Peyer's patch (tissue), 4 donors: ENCODE data around the gene DIS3L2. TPM values are rescaled to one million over a fixed set of nuclear protein-coding genes. Genes with fewer than 3 reads are reported as not detected.

ENCODE experiments used
- DNase-seq, 3 donors: peaks; one replicate each; pipeline ENCODE4 v3.0.0-alpha.2; 2017 to 2019
- H3K27ac ChIP-seq, 4 donors: fragments of 200-600 bp; sonication (generic); one replicate each; pipeline ENCODE4 v1.5.1; 2016 to 2019
- H3K27me3 ChIP-seq, 2 donors: fragments of 200-600 bp; sonication (generic); one replicate each; pipeline ENCODE4 v1.5.1; 2019
- H3K36me3 ChIP-seq, 3 donors: fragments of 200-600 bp; sonication (generic); one replicate each; pipeline ENCODE4 v1.5.1; 2016 to 2019
- H3K4me1 ChIP-seq, 4 donors: fragments of 200-600 bp; sonication (generic); one replicate each; pipeline ENCODE4 v1.5.1; 2016 to 2019
- H3K4me3 ChIP-seq, 4 donors: fragments of 200-600 bp; sonication (generic); 1 replicate in 3 of 4; 2 replicates in 1 of 4; pipeline ENCODE4 v1.5.1; 2016 to 2019; ENCODE audit warnings: mild to moderate bottlenecking in 1 of 4
- H3K9me3 ChIP-seq, 4 donors: fragments of 200-600 bp; sonication (generic); one replicate each; pipeline ENCODE4 v1.5.1; 2016 to 2019; ENCODE audit warnings: mild to moderate bottlenecking in 1 of 4
- POLR2A ChIP-seq, 2 donors: fragments of 450-650 bp; IDR thresholded peaks; one replicate each; pipeline ENCODE4 v1.5.1; 2017; ENCODE audit warnings: antibody characterized with exemption in 2 of 2, mild to moderate bottlenecking in 2 of 2, moderate library complexity in 2 of 2
- total RNA-seq, 4 donors: library from RNA; depleted of rRNA; stranded (reverse); fragments of >200 nt; gene quantifications; one replicate each; pipeline ENCODE4 v1.1.0, GENCODE V29; 2016
- TF ChIP-seq, protein P1 (sequence below), 6 experiments: fragments of 450-650 bp in 4 of 6; fragments of 200-600 bp in 2 of 6; sonication (generic) in 1 of 6; IDR thresholded peaks; one replicate each; pipeline ENCODE4 v1.5.1; 2017 to 2019; ENCODE audit warnings: antibody characterized with exemption in 6 of 6, mild to moderate bottlenecking in 3 of 6, moderate library complexity in 1 of 6

The DIS3L2 gene
- total RNA-seq, 4 donors from 2014 or later: 26.4 to 147 (median 58.3) TPM

DNA sequence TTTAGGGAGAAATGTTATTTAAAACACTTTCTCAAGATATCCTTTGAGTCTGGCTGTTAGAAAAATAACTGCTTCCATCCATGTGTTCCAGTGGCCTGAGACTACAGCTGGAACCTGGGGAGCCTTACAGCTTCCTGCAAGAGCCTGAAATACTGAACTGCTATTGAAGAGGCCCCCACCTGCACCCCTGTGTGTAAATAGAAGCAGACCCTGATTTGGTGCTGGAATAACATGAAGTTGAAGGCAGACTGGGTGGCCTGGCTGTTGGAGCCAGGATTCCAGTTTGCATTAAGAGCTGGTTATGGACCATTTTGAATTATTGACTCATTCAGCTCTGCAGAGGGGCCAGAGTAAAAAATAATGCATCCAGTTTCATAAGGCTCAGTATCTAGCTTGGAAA, 61.9 kb downstream of the DIS3L2 start:
- Histone ChIP-seq H3K4me3 (no peak overlapping the region), H3K4me1 (no peaks in the 10 kb centered on the region), H3K27ac (no peak overlapping the region), H3K27me3 (no peaks in the 10 kb centered on the region), H3K9me3 (no peaks in the 10 kb centered on the region), H3K36me3 (peaks cover 0 to 20% (median 0%) of the 10 kb centered on the region in 3 donors)
- DNase-seq: no peak
- TF ChIP-seq POLR2A (IDR thresholded peaks at IDR 0.05): no peak
- TF ChIP-seq, protein P1, sequence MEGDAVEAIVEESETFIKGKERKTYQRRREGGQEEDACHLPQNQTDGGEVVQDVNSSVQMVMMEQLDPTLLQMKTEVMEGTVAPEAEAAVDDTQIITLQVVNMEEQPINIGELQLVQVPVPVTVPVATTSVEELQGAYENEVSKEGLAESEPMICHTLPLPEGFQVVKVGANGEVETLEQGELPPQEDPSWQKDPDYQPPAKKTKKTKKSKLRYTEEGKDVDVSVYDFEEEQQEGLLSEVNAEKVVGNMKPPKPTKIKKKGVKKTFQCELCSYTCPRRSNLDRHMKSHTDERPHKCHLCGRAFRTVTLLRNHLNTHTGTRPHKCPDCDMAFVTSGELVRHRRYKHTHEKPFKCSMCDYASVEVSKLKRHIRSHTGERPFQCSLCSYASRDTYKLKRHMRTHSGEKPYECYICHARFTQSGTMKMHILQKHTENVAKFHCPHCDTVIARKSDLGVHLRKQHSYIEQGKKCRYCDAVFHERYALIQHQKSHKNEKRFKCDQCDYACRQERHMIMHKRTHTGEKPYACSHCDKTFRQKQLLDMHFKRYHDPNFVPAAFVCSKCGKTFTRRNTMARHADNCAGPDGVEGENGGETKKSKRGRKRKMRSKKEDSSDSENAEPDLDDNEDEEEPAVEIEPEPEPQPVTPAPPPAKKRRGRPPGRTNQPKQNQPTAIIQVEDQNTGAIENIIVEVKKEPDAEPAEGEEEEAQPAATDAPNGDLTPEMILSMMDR (IDR thresholded peaks at IDR 0.05): no peak

DNA sequence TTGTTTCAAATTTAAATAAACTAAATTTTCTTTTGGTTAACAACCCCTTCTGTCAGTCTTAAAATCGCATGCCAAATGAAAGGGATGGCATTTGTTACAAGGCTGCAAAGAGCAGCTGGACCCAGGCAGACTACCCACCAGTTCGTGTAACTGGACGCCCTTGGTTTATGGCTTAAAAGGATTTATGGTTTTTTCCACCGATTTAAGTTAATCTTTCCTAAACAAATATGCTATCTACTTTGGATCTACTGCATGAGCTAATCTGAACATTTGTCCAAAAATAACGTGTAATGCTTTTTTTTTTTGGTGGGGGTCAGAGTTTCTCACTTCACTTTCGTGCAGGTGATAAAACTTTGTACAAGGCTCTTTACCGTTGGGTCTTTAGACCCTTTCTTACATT, 62.9 kb downstream of the DIS3L2 start:
- Histone ChIP-seq H3K4me1 (no peaks in the 10 kb centered on the region), H3K9me3 (no peaks in the 10 kb centered on the region), H3K36me3 (peaks cover 0 to 20% (median 0%) of the 10 kb centered on the region in 3 donors), H3K27ac (no peak overlapping the region), H3K27me3 (no peaks in the 10 kb centered on the region), H3K4me3 (no peak overlapping the region)
- TF ChIP-seq, protein P1 (IDR thresholded peaks at IDR 0.05): no peak
- no peak for TF ChIP-seq POLR2A (IDR thresholded peaks at IDR 0.05)
- no peak for DNase-seq

DNA sequence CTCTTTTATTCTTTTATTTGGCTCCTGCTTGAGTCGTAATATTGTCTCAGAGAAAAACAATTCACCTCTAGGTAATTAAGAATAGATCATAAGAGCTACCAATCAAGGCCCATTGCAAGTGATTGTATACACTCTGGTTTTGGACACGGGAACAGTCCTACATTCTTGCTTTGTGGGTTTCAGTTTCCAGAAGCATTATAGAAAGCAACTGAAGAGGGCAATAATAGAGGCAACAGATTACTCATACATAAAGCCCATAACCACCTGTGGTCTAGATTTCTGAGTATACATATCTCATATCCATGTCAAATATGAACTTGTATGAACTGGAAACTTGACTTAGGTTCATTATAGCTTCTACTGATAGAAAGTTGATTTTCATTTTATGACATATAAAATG, 65.4 kb downstream of the DIS3L2 start:
- Histone ChIP-seq H3K9me3 (no peaks in the 10 kb centered on the region), H3K4me3 (no peak overlapping the region), H3K27ac (no peak overlapping the region), H3K36me3 (peaks cover 0 to 27% (median 0%) of the 10 kb centered on the region in 3 donors), H3K4me1 (no peaks in the 10 kb centered on the region), H3K27me3 (no peaks in the 10 kb centered on the region)
- TF ChIP-seq, protein P1 (IDR thresholded peaks at IDR 0.05): no peak
- no peak for TF ChIP-seq POLR2A (IDR thresholded peaks at IDR 0.05)
- no peak for DNase-seq

DNA sequence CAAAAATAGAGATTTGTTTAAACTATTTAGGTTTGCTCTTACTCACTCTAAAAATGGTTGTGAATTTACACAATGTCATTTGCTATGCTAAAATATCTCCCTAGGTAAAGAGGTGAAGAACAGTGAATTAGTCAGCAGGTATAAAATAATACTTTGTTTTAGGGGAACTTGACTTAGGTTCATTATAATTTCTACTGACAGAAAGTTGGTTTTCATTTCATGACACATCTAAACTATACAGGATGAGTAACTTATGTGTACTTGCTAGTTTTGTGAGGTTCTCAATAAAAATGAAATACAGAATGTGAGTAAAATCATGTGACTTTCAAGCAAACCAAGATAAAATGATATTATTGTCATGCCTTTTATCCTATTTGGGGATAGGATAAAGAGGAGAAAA, 66.0 kb downstream of the DIS3L2 start:
- TF ChIP-seq, protein P1 (IDR thresholded peaks at IDR 0.05): no peak
- TF ChIP-seq POLR2A (IDR thresholded peaks at IDR 0.05): no peak
- DNase-seq: no peak
- H3K4me1 ChIP-seq: no peaks in the 10 kb centered on the region

DNA sequence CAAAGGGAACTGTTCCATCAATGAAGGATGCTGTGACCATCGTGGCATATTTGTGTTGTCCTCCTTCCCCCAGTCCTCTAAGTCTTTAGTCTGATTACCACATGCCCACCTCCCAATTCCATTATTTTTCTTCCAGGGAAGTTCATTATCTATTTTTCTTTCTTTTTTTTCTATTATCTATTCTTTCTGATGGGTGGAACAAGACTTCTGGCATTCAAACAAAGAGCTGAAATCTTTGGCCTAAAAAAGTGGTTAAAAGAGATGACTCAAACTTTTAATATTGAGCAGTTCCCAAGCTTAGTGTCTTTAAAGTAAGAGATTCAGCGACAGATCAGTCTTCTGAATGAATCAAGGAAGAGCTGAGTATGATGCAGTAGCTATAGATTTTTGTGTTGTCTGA, 66.6 kb downstream of the DIS3L2 start:
- no peak overlapping the region for H3K4me3 ChIP-seq
- no peaks in the 10 kb centered on the region for H3K27me3 ChIP-seq
- DNase-seq: no peak
- H3K9me3 ChIP-seq: no peaks in the 10 kb centered on the region
- peaks cover 0 to 27% (median 0%) of the 10 kb centered on the region in 3 donors for H3K36me3 ChIP-seq
- no peak overlapping the region for H3K27ac ChIP-seq
- no peak for TF ChIP-seq POLR2A (IDR thresholded peaks at IDR 0.05)
- TF ChIP-seq, protein P1 (IDR thresholded peaks at IDR 0.05): no peak
- H3K4me1 ChIP-seq: no peaks in the 10 kb centered on the region

More for the DNA sequence above, 66.0 kb downstream of the DIS3L2 start:
- Histone ChIP-seq H3K36me3 (peaks cover 0 to 27% (median 0%) of the 10 kb centered on the region in 3 donors), H3K27me3 (no peaks in the 10 kb centered on the region), H3K9me3 (no peaks in the 10 kb centered on the region), H3K4me3 (no peak overlapping the region), H3K27ac (no peak overlapping the region)

DNA sequence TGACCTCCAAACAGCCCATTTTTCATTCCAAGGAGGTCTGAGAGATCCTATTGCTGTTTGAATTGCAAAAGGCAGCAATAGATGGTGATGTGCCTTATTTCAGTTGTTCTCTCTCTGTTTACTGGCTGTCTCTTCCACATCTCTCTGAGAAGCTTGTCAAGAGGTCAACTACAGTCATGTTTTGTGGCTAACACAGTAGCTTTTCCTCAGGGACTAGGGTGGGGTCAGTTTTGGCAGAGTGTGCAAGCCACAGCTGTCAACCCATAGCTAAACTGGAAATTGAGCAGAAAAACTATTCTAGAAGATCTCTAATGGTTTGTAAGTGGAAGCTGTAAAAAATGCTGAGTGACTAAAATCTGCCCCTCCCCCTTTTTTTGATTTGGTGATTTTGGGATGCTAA, 67.1 kb downstream of the DIS3L2 start:
- H3K4me1 ChIP-seq: no peaks in the 10 kb centered on the region
- no peak overlapping the region for H3K27ac ChIP-seq
- peaks cover 0 to 22% (median 0%) of the 10 kb centered on the region in 3 donors for H3K36me3 ChIP-seq
- no peaks in the 10 kb centered on the region for H3K9me3 ChIP-seq
- no peaks in the 10 kb centered on the region for H3K27me3 ChIP-seq
- DNase-seq: no peak
- TF ChIP-seq, protein P1 (IDR thresholded peaks at IDR 0.05): no peak
- TF ChIP-seq POLR2A (IDR thresholded peaks at IDR 0.05): no peak
- H3K4me3 ChIP-seq: no peak overlapping the region
